Hematopoietic multipotent progenitor cell treated with erythropoietin and hydrocortisone succinate and interleukin-3 and kit ligand, for 8 days (in vitro differentiated cells): ENCODE measurements around the gene CCNDBP1.
"Not testable (repeated sequence)": the region's sequence is repeated elsewhere in the genome, so short reads cannot be mapped to it uniquely, and the experiment has no call there.

Experiments
- DNase-seq: peaks from one replicate; pipeline ENCODE4 v3.0.0-alpha.2; 2015

CCNDBP1 gene

GRCh38 chr15:43194795-43195194, 9.6 kb downstream of the CCNDBP1 start:
- DNase-seq: no peak

GRCh38 chr15:43196760-43197548, 11.8 kb downstream of the CCNDBP1 start:
- no peak for DNase-seq

GRCh38 chr15:43197773-43198172, 12.6 kb downstream of the CCNDBP1 start:
- not testable (repeated sequence) for DNase-seq

- DNase-seq: not testable (repeated sequence)
Observed at GRCh38 chr15:43198556-43198955, 13.4 kb downstream of the CCNDBP1 start.

- no peak for DNase-seq
Observed at GRCh38 chr15:43198992-43199391, 13.8 kb downstream of the CCNDBP1 start.

GRCh38 chr15:43199945-43200488, 14.8 kb downstream of the CCNDBP1 start:
- DNase-seq: no peak

GRCh38 chr15:43204016-43204901, 19.1 kb downstream of the CCNDBP1 start:
- peak; percentile 72 for DNase-seq

- DNase-seq: no peak
Observed at GRCh38 chr15:43206054-43206453, 20.9 kb downstream of the CCNDBP1 start.

- DNase-seq: no peak
Observed at GRCh38 chr15:43207024-43207423, 21.8 kb downstream of the CCNDBP1 start.

GRCh38 chr15:43208052-43209002, 23.1 kb downstream of the CCNDBP1 start:
- no peak for DNase-seq

- peak; percentile 55 for DNase-seq
Observed at GRCh38 chr15:43209059-43209824, 24.0 kb downstream of the CCNDBP1 start.

- no peak for DNase-seq
Observed at GRCh38 chr15:43210172-43210745, 25.1 kb downstream of the CCNDBP1 start.

GRCh38 chr15:43210807-43211206, 25.6 kb downstream of the CCNDBP1 start:
- no peak for DNase-seq

GRCh38 chr15:43211224-43211735, 26.1 kb downstream of the CCNDBP1 start:
- DNase-seq: no peak

GRCh38 chr15:43212299-43212698, 27.1 kb downstream of the CCNDBP1 start:
- DNase-seq: no peak

- no peak for DNase-seq
Observed at GRCh38 chr15:43212951-43213350, 27.7 kb downstream of the CCNDBP1 start.

GRCh38 chr15:43213466-43213865, 28.3 kb downstream of the CCNDBP1 start:
- DNase-seq: no peak

GRCh38 chr15:43214169-43214568, 29.0 kb downstream of the CCNDBP1 start:
- DNase-seq: no peak

- DNase-seq: no peak
Observed at GRCh38 chr15:43214592-43215295, 29.5 kb downstream of the CCNDBP1 start.

- DNase-seq: no peak
Observed at GRCh38 chr15:43215961-43216360, 30.8 kb downstream of the CCNDBP1 start.
